Activated naive CD4-positive, alpha-beta T cell treated with anti-CD3 and anti-CD28 coated beads, Interleukin-2, amount 50 U/mL, for 16 hours (primary cell): ENCODE data around the gene ITIH3.
A peak's percentile ranks its signal among the peaks of the same experiment; 100 is the strongest.
"Not testable (repeated sequence)": the region's sequence is repeated elsewhere in the genome, so short reads cannot be mapped to it uniquely, and the experiment has no call there.

Experiments
- DNase-seq: peaks from one replicate; pipeline ENCODE4 v3.0.0-alpha.2; 2020

The ITIH3 gene

DNA sequence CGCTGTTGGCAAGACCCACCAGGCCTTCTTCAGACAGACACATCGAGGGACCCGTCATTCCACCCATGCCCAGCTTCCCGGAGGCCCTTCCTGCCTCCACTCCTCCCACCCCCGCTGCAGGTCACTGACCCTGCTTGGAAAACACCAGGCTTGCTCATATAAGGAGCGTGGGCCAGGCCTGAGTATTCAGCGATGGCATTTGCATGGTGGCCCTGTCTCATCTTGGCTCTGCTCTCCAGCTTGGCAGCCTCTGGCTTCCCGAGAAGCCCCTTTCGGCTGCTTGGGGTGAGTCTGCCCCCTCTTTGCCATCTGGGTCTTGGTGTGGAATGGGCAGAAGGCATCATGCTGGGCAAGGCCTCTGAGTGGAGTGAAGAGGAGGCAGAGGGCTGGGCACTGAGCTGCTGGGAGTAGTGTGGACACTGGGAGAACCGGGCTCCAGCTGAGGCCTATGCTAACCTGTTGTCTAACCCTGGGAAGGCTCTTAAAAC is at the start of gene ITIH3:
Gene ITIH3 (plus strand): TSS at position 185 of the 488 bp plus-strand sequence. CDS start 8 bp downstream, at position 193.
- DNase-seq = no peak

GRCh38 chr3:52752045-52752660 is 42.4 kb upstream of the ITIH3 start:
- no peak for DNase-seq

GRCh38 chr3:52754373-52754772 is 40.2 kb upstream of the ITIH3 start:
- no peak for DNase-seq

GRCh38 chr3:52756141-52756540 is 38.5 kb upstream of the ITIH3 start:
- no peak for DNase-seq

DNA sequence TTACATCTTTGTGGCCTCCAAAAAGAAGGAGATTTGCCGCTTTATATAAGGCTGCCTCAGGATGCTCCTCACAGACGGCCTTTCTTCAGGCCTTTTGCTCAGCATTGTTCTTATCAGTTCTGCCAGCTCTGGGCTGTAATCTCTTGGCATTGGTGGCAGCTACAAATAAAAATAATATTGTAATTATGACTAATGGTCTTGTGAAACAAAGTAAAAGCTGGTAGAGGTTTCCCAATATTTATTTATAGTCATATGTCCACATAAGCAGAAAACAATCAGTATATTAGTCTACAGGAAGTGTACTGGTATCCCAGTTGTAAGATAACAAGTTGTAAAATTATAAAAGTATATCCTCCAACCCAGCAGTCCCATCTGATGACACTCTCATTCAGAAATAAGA is 31.1 kb upstream of the ITIH3 start:
- no peak for DNase-seq

- DNase-seq = no peak
Measured at GRCh38 chr3:52769786-52770455, 24.7 kb upstream of the ITIH3 start.

DNA sequence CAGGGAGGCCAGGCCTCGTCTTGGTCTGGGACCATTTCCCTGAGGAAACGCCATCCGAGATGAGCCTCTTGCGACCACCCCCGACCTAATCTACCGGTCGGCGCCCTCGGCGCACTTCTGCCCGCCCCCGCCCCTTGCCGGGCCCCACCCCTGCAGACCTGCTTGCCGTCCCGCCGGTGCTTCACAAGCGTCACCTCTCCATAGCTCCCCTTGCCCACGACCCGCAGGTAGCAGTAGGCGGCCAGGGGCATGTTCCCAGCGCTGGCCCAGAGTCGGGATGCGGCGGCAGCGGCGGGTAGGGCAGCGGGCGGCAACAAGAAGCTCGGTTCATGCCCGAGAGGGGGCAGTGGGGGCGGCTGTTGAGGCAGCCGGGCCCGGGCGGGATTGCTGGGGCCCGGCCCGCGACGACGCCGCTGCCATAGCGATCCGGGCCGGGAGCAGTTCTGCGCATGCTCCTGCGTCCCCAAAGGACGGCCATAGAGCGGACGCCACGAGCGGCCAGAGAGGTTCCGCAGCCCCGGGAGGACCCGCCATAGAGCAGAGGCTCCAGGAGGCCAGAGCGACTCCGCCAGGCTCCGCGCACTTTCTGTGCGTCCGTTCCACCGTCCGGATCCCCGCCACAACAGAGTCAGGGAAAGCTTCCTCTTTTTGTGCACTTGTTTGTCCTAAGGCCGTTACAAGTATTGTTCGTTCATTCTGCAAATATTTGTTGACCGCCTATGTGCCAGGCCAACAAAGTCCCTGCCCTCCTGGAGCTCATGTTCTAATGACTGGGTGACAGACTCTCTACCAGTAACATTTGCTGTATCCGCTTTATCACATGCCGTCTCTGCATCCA is 23.9 kb upstream of the ITIH3 start, which contains the start of gene NEK4:
Gene NEK4 (minus strand): TSS at position 445 of the 838 bp plus-strand sequence. CDS start 194 bp downstream, at position 251.
- peak; percentile 81 for DNase-seq

GRCh38 chr3:52771334-52771681 is 23.3 kb upstream of the ITIH3 start:
- no peak for DNase-seq

DNA sequence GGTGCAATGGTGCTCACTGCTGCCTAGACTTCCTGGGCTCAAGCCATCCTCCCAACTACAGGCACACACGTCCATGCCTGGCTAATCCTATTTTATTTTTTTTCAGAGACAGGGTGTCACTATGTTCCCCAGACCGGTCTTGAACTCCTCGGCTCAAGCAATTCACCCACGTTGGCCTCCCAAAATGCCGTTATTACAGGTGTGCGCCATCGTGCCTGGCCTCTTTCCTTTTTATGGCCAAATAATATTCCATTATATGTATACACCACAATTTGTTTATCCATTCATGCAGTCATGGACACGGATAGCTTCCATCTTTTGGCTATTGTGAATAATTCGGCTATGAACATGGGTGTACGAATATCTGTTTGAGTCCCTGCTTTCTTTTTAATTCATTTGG is 22.9 kb upstream of the ITIH3 start:
- DNase-seq = no peak

- no peak for DNase-seq
Measured at GRCh38 chr3:52773361-52774065, 21.1 kb upstream of the ITIH3 start.

- no peak for DNase-seq
Measured at GRCh38 chr3:52774066-52774713, 20.4 kb upstream of the ITIH3 start.

DNA sequence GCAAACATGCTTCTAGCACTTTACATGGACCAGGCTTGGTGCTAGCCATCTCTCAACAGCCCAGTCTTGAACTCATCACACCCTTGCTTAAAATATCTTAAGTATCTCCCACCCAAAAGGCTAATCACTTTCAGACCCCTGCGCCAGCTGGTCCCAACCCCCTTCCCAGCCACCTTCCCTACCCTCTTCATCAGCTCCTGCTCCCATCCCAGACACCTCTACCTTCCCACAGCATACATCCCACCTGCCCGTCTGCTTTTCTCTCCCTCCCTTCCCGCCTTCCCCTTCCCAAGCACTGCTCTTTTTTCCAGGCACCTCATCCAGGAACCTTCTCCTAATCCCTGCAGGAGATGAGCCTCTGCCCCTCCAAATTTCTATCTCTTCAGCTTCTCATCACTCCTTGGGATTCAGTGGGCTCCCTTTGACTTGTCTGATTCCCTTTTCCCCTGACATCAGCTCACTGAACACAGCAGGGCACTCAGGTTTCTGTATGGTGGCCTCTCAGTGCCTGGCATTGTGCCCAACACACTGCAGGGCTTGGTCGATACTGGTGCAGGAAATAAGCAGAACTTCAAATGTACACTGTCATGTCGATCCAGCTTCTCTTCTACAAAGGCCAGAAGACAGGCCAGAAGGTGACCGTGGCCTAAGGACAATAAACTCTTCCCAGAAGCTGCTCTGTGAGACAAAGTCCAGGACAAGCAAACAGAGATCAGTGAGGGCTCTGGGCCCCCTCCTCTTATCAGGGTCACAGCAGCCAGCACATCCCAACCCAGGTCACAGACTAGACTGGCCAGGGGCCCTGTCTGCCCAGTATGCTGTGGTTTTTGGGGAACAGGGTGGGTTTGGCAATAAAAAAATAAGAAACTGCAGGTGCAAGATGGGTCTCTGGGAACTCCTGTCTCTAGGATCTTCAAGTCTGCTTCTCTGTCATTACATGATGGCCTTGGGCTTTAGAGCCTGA is 19.4 kb upstream of the ITIH3 start:
- DNase-seq = no peak

GRCh38 chr3:52775877-52776276 is 18.7 kb upstream of the ITIH3 start:
- DNase-seq = no peak

- DNase-seq = not testable (repeated sequence)
Measured at GRCh38 chr3:52776486-52776885, 18.1 kb upstream of the ITIH3 start.

DNA sequence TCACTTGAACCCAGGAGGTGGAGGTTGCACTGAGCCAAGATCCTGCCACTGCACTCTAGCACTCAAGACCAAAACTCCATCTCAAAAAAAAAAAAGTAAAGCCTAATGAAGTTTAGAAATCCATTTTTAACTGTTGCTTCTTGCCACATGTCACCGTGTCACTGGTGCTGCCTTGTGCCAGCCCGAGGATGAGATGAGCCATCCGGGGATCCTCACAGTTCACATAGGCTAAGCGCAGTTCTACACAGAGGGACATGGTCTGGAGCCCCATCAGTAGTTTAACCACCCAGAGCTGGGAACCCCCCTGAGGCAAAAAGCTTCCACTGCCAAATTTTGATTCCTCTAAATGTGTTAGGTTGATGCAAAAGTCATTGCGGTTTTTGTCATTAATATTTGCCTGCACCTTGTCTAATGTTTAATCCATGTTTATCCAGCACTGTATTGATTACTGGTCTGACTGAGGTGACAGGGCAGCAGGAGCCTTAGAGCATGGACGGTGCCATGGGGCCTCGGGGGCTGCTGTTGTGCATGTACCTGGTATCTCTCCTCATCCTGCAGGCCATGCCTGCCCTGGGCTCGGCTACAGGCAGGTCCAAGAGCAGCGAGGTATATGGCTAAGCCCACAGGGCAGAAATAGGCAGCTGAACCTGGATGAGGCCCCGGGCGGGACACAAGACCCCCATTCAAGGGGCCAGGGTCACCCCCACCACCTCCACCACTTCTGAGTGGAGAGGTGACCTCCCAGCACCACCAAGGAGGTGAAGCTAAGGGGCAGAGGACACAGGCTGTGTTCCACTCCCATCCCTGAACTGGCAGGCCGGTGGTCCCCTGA is 17.3 kb upstream of the ITIH3 start, which contains the start of gene ITIH1:
Gene ITIH1 (plus strand): TSS at position 473 of the 832 bp plus-strand sequence. CDS start 17 bp downstream, at position 490.
- no peak for DNase-seq

DNA sequence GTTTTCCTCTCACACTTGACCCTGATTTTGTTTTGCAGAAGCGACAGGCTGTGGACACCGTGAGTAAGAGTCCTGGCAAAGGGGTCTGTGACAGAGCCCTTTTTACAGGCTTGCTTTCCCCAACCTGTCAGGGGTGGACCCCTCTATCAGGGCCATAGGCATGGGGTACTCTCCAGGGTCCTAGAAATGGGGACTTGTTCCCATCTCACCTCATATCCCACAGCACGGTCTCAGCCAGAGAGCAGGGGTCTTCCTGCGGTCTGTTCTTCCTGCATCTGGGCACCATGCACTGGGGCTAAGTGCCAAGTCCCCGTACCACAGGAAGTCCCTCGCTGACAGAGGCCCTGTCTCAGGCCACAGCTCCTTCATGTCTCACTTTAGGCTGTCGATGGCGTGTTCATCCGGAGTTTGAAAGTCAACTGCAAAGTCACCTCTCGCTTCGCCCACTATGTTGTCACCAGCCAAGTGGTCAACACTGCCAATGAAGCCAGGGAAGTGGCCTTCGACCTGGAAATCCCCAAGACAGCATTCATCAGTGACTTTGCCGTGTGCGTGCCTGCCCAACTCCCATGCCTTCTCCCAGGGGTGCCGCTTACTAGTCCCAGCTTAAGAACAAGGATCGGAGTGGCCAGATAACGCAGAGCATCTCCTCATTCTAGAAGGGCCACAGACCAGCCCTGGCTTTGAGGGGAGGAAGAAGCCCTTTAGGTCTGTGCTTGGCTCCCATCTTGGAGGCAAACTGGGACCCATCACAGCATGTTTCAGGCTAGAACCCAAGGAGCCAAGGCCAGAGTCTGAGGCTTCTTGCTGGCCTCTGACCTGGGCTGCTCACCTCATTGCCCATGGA is 16.4 kb upstream of the ITIH3 start:
- DNase-seq = no peak

GRCh38 chr3:52779011-52779836 is 15.4 kb upstream of the ITIH3 start:
- DNase-seq = no peak
